HepG2 (cell line): ENCODE measurements around the gene MEGF6. TPM values are rescaled to one million over a fixed set of nuclear protein-coding genes. Genes with fewer than 3 reads are reported as not detected.

Source experiments
- HOXA3 ChIP-seq: sonication (generic); formaldehyde crosslinking; IDR thresholded peaks from 2 replicates; pipeline ENCODE4 v1.5.0; 2020; ENCODE audit warnings: missing genetic modification reagents
- ISL2 ChIP-seq: sonication (generic); formaldehyde crosslinking; IDR thresholded peaks from 2 replicates; pipeline ENCODE4 v1.5.0; 2020; ENCODE audit warnings: missing genetic modification reagents
- KAT2B ChIP-seq: fragments of 150-350 bp; IDR thresholded peaks from 2 replicates; pipeline ENCODE4 v1.6.1; 2014; ENCODE audit warnings: low read depth, low read length, borderline replicate concordance
- KLF12 ChIP-seq: sonication (generic); formaldehyde crosslinking; IDR thresholded peaks from 2 replicates; pipeline ENCODE4 v1.4.0; 2020; ENCODE audit warnings: missing genetic modification reagents, borderline replicate concordance
- MYNN ChIP-seq: sonication (generic); formaldehyde crosslinking; IDR thresholded peaks from 2 replicates; pipeline ENCODE4 v1.4.0; 2020; ENCODE audit warnings: mild to moderate bottlenecking, low read depth, missing genetic modification reagents
- PAX8 ChIP-seq: sonication (generic); formaldehyde crosslinking; IDR thresholded peaks from 2 replicates; pipeline ENCODE4 v1.8.0; 2022; ENCODE audit warnings: mild to moderate bottlenecking, missing genetic modification reagents, borderline replicate concordance
- SIX1 ChIP-seq: sonication (generic); formaldehyde crosslinking; IDR thresholded peaks from 2 replicates; pipeline ENCODE4 v1.4.0; 2020; ENCODE audit warnings: missing genetic modification reagents, borderline replicate concordance
- TBX2 ChIP-seq: sonication (generic); formaldehyde crosslinking; IDR thresholded peaks from 2 replicates; pipeline ENCODE4 v1.5.0; 2020; ENCODE audit warnings: missing genetic modification reagents, mild to moderate bottlenecking, borderline replicate concordance
- TEAD2 ChIP-seq: sonication (generic); formaldehyde crosslinking; IDR thresholded peaks from 2 replicates; pipeline ENCODE4 v1.9.0; 2021; ENCODE audit warnings: missing genetic modification reagents
- TMF1 ChIP-seq: sonication (generic); formaldehyde crosslinking; IDR thresholded peaks from 2 replicates; pipeline ENCODE4 v1.8.1; 2022; ENCODE audit warnings: low read depth, missing genetic modification reagents
- TRIM24 ChIP-seq: sonication (generic); formaldehyde crosslinking; IDR thresholded peaks from 2 replicates; pipeline ENCODE4 v1.8.0; 2022; ENCODE audit warnings: mild to moderate bottlenecking, missing genetic modification reagents
- ZBTB20 ChIP-seq: sonication (generic); formaldehyde crosslinking; IDR thresholded peaks from 2 replicates; pipeline ENCODE4 v1.8.1; 2023; ENCODE audit warnings: missing genetic modification reagents, low read depth, mild to moderate bottlenecking, borderline replicate concordance
- ZBTB43 ChIP-seq: sonication (generic); formaldehyde crosslinking; conservative IDR thresholded peaks from 2 replicates; pipeline ENCODE4 v1.4.0; 2020; ENCODE audit warnings: missing genetic modification reagents
- ZNF138 ChIP-seq: sonication (generic); formaldehyde crosslinking; IDR thresholded peaks from 2 replicates; pipeline ENCODE4 v1.5.0; 2020; ENCODE audit warnings: mild to moderate bottlenecking, low read depth, missing genetic modification reagents
- ZNF20 ChIP-seq: sonication (generic); formaldehyde crosslinking; IDR thresholded peaks from 2 replicates; pipeline ENCODE4 v1.4.0; 2020; ENCODE audit warnings: mild to moderate bottlenecking, moderate library complexity, missing genetic modification reagents
- ZNF263 ChIP-seq: sonication (generic); formaldehyde crosslinking; IDR thresholded peaks from 2 replicates; pipeline ENCODE4 v1.4.0; 2020; ENCODE audit warnings: missing genetic modification reagents
- ZNF282 ChIP-seq: fragments of 450-650 bp; IDR thresholded peaks from 2 replicates; pipeline ENCODE4 v1.6.1; 2018; ENCODE audit not compliant: partially characterized antibody
- ZNF446 ChIP-seq: sonication (generic); formaldehyde crosslinking; IDR thresholded peaks from 2 replicates; pipeline ENCODE4 v1.5.0; 2020; ENCODE audit warnings: mild to moderate bottlenecking, missing genetic modification reagents
- ZNF572 ChIP-seq: sonication (generic); formaldehyde crosslinking; IDR thresholded peaks from 2 replicates; pipeline ENCODE4 v1.5.1; 2020; ENCODE audit warnings: mild to moderate bottlenecking, missing genetic modification reagents
- ZNF616 ChIP-seq: sonication (generic); formaldehyde crosslinking; IDR thresholded peaks from 2 replicates; pipeline ENCODE4 v1.5.0; 2020; ENCODE audit warnings: low read depth, mild to moderate bottlenecking, missing genetic modification reagents
- ZNF629 ChIP-seq: sonication (generic); formaldehyde crosslinking; conservative IDR thresholded peaks from 2 replicates; pipeline ENCODE4 v1.5.0; 2020; ENCODE audit warnings: missing genetic modification reagents
- ZSCAN5A ChIP-seq: sonication (generic); formaldehyde crosslinking; IDR thresholded peaks from 2 replicates; pipeline ENCODE4 v1.8.0; 2022; ENCODE audit warnings: mild to moderate bottlenecking, missing genetic modification reagents, borderline replicate concordance
- ZXDC ChIP-seq: sonication (generic); formaldehyde crosslinking; IDR thresholded peaks from 2 replicates; pipeline ENCODE4 v1.5.0; 2020; ENCODE audit warnings: mild to moderate bottlenecking, missing genetic modification reagents
- polyA plus RNA-seq, 8 experiments: library from polyadenylated mRNA; depleted of rRNA in 3 of 8; stranded (reverse) in 7 of 8; unstranded in 1 of 8; fragments of >200 nt; fragmentation: Illumina TruSeq in 4 of 8; extraction: Trizol in 4 of 8; gene quantifications; 2 replicates each; pipeline versions ENCODE4 v1.2.1 to v1.2.3, GENCODE V29; 2011 to 2016; ENCODE audit warnings: low read depth in 4 of 8, missing spikeins in 1 of 8, mixed read lengths in 1 of 8; ENCODE audit not compliant: insufficient read depth in 1 of 8
- total RNA-seq, 5 experiments: library from RNA; depleted of rRNA; stranded (reverse); fragments of >200 nt; fragmentation: Illumina TruSeq; extraction: Trizol; gene quantifications; 2 replicates each; pipeline ENCODE4 v1.2.3, GENCODE V29; 2016; ENCODE audit warnings: low read depth in 1 of 5
- TF ChIP-seq, protein P1 (sequence below): sonication (generic); formaldehyde crosslinking; IDR thresholded peaks from 2 replicates; pipeline ENCODE4 v1.5.0; 2020; ENCODE audit warnings: mild to moderate bottlenecking, missing genetic modification reagents

MEGF6 gene
- total and polyA plus RNA-seq, 2 of the 13 experiments (the other 11 are each of a cell fraction or from before 2014, with no cell fraction given) = 1.9 TPM

- TF ChIP-seq, protein P1, sequence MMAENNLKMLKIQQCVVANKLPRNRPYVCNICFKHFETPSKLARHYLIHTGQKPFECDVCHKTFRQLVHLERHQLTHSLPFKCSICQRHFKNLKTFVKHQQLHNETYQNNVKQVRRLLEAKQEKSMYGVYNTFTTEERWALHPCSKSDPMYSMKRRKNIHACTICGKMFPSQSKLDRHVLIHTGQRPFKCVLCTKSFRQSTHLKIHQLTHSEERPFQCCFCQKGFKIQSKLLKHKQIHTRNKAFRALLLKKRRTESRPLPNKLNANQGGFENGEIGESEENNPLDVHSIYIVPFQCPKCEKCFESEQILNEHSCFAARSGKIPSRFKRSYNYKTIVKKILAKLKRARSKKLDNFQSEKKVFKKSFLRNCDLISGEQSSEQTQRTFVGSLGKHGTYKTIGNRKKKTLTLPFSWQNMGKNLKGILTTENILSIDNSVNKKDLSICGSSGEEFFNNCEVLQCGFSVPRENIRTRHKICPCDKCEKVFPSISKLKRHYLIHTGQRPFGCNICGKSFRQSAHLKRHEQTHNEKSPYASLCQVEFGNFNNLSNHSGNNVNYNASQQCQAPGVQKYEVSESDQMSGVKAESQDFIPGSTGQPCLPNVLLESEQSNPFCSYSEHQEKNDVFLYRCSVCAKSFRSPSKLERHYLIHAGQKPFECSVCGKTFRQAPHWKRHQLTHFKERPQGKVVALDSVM (CRISPR knock-in tag) = no peak
- no peak for TF ChIP-seq ISL2 (CRISPR knock-in tag)
- no peak for TF ChIP-seq KLF12 (CRISPR knock-in tag)
- TF ChIP-seq TBX2 = peak; percentile 58; the same call in 1 of the 2 replicates
- TF ChIP-seq ZBTB43 (CRISPR knock-in tag) = no peak
- no peak for TF ChIP-seq ZXDC (CRISPR knock-in tag)
- no peak for TF ChIP-seq ZNF616 (CRISPR knock-in tag)
- TF ChIP-seq TMF1 (CRISPR knock-in tag) = peak; percentile 91
- TF ChIP-seq HOXA3 (CRISPR knock-in tag) = peak; percentile 44
- no peak for TF ChIP-seq SIX1 (CRISPR knock-in tag)
- TF ChIP-seq ZBTB20 (CRISPR knock-in tag) = no peak
- TF ChIP-seq ZSCAN5A (CRISPR knock-in tag) = no peak
- TF ChIP-seq ZNF20 (CRISPR knock-in tag) = no peak
- TF ChIP-seq ZNF282 = no peak
- no peak for TF ChIP-seq ZNF138 (CRISPR knock-in tag)
- no peak for TF ChIP-seq TRIM24 (CRISPR knock-in tag)
- TF ChIP-seq ZNF629 (CRISPR knock-in tag) = no peak
- no peak for TF ChIP-seq TEAD2 (CRISPR knock-in tag)
- TF ChIP-seq KAT2B = no peak
- no peak for TF ChIP-seq ZNF572
- no peak for TF ChIP-seq ZNF446
- TF ChIP-seq ZNF263 (CRISPR knock-in tag) = no peak; the same call in 1 of the 2 replicates
- TF ChIP-seq PAX8 (CRISPR knock-in tag) = no peak
- TF ChIP-seq MYNN (CRISPR knock-in tag) = no peak
Observed at GRCh38 chr1:3625151-3625907, 14.0 kb upstream of the MEGF6 start (continued).
